Peyer's patch (tissue), 4 donors: ENCODE results near the gene NCOA3.

Experiments
- CTCF ChIP-seq, 6 experiments: fragments of 450-650 bp in 4 of 6; fragments of 200-600 bp in 2 of 6; sonication (generic) in 1 of 6; IDR thresholded peaks; one replicate each; pipeline ENCODE4 v1.5.1; 2017 to 2019; ENCODE audit warnings: antibody characterized with exemption in 6 of 6, mild to moderate bottlenecking in 3 of 6, moderate library complexity in 1 of 6
- POLR2A ChIP-seq, 2 donors: fragments of 450-650 bp; IDR thresholded peaks; one replicate each; pipeline ENCODE4 v1.5.1; 2017; ENCODE audit warnings: antibody characterized with exemption in 2 of 2, mild to moderate bottlenecking in 2 of 2, moderate library complexity in 2 of 2

GRCh38 chr20:47674145-47674544 lies 172.5 kb downstream of the NCOA3 start:
- TF ChIP-seq CTCF (IDR thresholded peaks at IDR 0.05), result no peak
- TF ChIP-seq POLR2A (IDR thresholded peaks at IDR 0.05), result no peak
